ENCODE results near the gene PCDH15.

Gene PCDH15

DNA sequence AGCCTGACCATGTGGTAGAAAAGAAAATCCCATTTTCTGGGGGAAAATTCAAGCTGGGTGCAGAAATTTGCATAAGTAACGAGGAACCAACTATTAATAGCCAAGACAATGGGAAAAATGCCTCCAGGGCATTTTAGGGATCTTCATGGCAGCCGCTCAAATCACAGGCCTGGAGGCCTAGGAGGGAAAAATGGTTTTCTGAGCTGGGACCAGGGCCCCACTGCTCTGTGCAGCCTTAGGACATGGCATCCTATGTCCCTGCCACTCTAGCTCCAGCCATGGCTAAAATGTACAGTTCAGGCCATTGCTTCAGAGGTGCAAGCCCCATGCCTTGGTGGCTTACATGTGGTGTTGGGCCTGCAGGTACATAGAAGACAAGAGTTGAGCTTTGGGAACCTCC is 459.0 kb downstream of the PCDH15 start:
- DNase-seq, result no peak

GRCh38 chr10:54335296-54335695 is 465.7 kb downstream of the PCDH15 start:
- no peak for DNase-seq

- DNase-seq, result no peak
Observed at GRCh38 chr10:54319341-54319740, 481.7 kb downstream of the PCDH15 start.

DNA sequence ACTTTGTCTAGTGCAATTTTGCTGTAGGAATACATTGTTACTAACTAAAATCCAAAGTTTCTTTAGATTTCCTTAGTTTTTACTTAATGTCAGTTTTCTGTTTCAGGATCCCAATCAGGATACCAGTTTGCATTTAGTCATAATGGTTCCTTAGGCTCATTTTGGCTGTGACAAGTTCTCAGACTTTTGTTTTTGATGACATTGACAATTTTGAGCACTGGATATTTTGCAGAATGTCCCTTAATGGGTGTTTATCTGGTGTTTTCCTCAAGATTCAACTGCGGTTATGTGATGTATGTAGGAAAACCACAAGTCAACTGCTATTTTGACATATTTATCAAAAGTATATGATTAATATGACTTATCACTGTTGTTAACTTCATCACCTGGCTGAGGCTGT is 482.6 kb downstream of the PCDH15 start:
- no peak for DNase-seq

- DNase-seq, result no peak
Observed at GRCh38 chr10:54314430-54314829, 486.6 kb downstream of the PCDH15 start.

DNA sequence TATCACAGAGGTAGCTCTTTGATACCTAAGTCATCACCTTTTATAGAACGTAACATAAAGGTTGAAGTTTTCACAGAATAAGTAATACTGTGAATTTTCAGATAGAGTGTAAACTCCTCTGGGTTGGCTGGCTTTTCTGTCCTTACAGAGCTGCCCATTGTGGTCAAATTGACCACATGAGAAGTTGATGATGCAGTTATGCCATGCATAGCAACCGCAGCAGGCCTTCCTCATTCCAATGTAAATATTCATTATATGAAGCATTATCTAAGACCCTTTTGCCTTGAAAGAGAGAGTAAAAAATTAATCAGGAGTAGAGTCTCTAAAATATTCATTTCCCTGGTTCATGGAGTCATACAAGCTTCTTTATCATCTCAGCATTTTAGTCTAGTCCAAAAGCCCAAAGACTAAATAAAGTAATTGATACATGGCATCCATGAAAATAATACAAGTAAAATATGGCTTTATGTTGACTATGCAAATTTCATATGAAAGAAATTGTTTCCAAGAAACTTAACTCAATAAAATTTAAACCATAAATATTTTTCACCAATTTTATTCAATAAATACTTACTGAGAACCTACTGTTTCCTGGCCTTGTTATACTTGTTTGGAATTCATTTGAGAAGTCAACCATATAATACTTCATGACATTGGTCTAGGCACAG is 516.4 kb downstream of the PCDH15 start:
- DNase-seq, result no peak

GRCh38 chr10:54282012-54282411 is 519.0 kb downstream of the PCDH15 start:
- DNase-seq, result no peak

- DNase-seq, result no peak
Observed at GRCh38 chr10:54266395-54266794, 534.6 kb downstream of the PCDH15 start.

GRCh38 chr10:54262726-54263125 is 538.3 kb downstream of the PCDH15 start:
- DNase-seq, result no peak

GRCh38 chr10:54259104-54259503 is 541.9 kb downstream of the PCDH15 start:
- no peak for DNase-seq

- no peak for DNase-seq
Observed at GRCh38 chr10:54234832-54235231, 566.2 kb downstream of the PCDH15 start.

DNA sequence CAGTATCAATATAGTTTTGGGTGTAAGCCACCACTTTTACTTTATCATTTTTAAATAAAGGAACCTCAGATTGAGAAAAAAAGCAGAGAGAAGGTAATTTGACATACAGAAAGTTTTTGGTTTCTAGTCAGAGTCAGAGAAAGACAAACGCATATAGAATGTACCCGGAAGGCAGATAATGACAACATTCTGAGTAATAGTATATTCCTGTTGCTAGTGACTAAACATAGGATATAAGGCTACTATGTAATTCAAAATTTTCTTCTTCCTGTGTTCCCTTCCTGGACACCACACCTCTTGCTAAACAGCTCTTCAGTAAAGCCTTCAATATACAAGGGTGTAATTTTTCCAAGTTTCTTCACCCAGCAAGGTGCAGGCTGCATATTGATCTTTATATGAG is 597.6 kb downstream of the PCDH15 start:
- no peak for DNase-seq

DNA sequence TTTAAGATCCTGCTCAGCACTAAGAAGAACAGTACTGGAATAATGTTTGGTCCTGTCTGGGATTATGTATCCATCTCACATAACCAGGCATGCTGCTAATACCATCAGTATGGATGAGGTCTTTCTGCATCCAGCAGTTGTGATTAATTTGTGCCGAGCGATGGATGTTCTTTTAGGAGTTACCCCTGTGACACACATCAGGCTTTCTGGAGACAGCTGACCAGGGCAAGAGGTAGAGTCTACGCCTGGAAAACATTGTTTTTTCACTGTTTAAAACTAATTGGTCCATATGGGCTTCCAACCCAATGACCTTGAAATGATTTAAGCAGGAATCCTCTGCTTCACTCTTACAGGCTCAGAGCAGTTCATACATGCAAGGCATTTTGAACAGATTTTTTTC is 603.0 kb downstream of the PCDH15 start:
- DNase-seq, result no peak

GRCh38 chr10:54194806-54195205 is 606.2 kb downstream of the PCDH15 start:
- DNase-seq, result no peak

DNA sequence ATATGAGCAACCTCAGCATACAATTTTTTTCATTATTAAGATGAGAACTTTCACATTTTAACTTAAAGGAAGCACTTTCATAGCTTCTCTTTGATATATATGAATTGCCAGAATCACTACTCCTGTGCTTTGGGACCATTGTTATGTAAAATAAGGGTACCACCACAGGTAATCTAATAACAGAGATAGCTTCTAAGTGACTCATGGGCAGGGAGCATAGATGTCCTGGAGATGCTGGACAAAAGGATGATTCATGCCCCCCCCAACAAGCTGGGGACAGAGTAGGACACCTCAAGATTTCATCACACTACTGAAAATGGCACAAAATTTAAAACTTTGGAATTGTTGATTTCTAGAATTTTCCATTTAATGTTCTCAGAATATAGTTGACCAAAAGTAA is 641.1 kb downstream of the PCDH15 start:
- DNase-seq, result no peak

- DNase-seq, result no peak
Observed at GRCh38 chr10:54148508-54148907, 652.5 kb downstream of the PCDH15 start.

DNA sequence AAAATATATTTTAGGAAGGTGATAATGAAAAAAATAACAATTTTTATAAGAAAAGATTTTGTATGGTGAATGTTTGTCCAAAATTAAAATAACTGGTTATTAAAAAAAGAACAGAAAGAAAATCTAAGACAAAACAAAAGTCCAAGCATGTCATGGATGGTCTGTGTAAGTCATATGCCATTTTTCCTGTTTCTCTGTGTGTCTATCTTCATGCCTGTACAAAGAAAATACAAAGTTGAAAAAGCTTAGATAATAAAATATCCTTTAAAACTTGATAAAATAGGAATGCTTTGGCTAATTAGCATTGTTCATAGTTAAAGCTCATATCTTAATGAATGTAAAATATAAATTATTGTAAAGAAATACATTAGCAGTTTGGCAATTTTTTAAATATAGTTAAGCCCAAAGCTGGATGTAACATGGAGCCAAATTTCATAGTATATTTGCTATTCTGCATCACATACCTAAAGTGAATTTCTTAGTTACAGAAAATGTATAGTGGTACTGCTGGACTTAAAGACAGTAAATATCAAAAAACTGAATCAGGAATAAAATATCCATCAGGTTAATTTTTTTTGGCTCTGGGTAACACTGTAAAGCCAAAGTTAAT is 661.1 kb downstream of the PCDH15 start:
- no peak for DNase-seq

- DNase-seq, result no peak
Observed at GRCh38 chr10:54137396-54137795, 663.6 kb downstream of the PCDH15 start.

DNA sequence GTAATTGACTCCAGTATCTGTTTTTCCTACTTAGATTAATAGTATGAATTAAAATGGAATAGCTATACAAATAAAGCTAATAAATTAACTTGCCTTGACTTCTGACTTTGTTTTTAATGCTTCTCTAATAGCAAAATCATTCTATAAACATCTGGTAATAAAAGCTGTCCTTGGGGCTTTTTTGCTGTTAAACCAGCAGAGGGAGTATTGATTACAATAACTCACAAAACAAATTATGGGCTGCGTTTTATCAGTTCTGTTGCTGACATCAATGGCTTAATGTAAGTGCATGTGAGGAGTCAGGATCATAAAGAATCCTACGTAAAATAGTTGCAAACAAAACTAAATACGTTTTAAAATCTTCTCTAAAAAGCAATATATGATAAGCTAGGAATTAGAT is 667.8 kb downstream of the PCDH15 start:
- DNase-seq, result no peak

GRCh38 chr10:54131833-54132232 is 669.2 kb downstream of the PCDH15 start:
- no peak for DNase-seq

DNA sequence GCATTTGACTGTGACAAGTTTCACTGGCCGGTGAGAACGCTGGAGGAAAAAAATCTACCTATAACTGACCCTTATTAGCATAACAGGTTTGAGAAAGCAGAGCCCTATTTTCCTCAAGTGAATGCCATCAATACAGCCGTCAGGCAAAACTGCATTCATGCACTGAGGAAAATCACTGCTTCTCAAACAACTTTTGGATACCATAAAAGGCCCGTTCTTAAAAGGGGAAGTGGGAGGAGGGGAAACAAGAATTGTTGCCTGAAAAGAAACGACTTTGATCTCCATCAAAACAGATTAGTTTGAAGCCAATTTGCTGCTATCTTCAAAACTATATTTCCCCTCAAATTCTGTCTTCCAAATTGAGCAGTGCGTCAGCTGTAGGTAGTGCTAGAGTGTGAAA is 670.6 kb downstream of the PCDH15 start:
- DNase-seq, result no peak

- DNase-seq, result no peak
Observed at GRCh38 chr10:54125098-54125747, 675.8 kb downstream of the PCDH15 start.

GRCh38 chr10:54124209-54124885 is 676.7 kb downstream of the PCDH15 start:
- DNase-seq, result no peak

DNA sequence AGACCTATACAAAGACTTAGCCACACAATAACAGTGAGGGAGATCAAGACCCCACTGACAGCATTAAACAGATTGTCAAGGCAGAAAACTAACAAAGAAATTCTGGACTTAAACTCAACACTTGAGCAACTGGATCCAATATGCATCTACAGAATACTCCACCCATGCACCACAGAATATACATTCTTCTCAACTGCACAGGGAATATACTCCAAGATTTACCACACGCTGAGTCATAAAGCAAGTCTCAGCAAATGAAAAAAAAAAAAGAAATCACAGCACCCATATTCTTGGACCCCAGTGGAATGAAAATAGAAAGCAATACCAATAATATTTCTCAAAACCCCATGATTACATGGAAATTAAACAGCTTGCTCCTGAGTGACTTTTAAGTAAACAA is 680.2 kb downstream of the PCDH15 start:
- no peak for DNase-seq
